ENCODE measurements around the gene ZNF619.
"Not testable (repeated sequence)": the region's sequence is repeated elsewhere in the genome, so short reads cannot be mapped to it uniquely, and the experiment has no call there.

ZNF619 gene

DNA sequence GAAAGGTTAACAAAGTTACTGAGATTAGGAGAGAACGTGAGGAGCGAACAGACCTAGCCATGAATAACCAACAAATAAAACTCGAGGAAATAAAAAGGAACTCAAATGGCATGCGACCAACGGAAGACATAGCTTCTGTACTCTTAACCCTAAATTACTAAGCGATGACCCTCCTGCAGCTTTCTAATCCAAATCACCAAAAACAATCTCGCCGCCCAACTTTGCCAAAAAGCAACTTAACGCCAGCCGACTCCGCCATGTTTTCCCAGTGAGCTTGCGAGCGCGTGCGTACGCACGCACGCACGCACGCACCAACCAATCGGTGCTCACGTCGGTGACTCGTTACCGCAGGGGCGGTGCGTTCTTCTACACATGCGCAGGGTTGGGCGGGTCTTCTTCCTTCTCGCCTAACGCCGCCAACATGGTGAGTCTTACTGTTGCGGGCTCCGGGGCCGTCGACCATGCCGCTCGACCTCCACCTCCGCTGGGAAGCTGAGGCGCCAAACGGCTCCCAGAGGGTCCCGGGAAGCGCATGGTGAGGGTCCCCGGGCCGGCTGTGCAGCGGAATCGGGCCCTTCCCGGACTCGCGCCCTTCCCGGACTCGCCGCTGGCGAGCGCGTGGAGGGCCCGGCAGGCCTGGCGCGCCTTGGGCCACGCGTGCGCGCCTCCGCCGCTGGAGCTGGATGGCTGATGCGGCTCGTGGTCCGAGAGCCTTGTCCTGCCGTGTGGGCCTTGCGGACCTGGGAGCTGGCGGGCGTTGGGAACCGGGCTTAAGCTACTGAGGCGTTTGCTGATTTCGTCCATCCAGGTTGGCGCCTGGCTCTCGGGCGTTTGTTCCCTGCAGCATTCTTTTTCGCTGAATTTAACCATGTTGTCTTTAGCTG lies 19.7 kb upstream of the ZNF619 start, which contains the start of gene RPL14:
Gene RPL14, plus strand, starts transcription at position 400 of the 884 bp plus-strand sequence. Its CDS starts 133 bp downstream, at position 533.
- no peak for TF ChIP-seq CTCF (IDR thresholded peaks at IDR 0.05; ENCODE audit: borderline replicate concordance, insufficient read depth, low read depth, low read length)

GRCh38 chr3:40458473-40458872 lies 18.4 kb upstream of the ZNF619 start:
- no peak overlapping the region for H3K4me3 ChIP-seq (ENCODE audit: low read depth, low read length)
- no peak for TF ChIP-seq CTCF (IDR thresholded peaks at IDR 0.05; ENCODE audit: borderline replicate concordance, insufficient read depth, low read depth, low read length)

More for the DNA sequence above, 19.7 kb upstream of the ZNF619 start, which contains the start of gene RPL14:
- H3K4me3 ChIP-seq (ENCODE audit: low read depth, low read length) = peak within 1 kb of the TSS; percentile 76

DNA sequence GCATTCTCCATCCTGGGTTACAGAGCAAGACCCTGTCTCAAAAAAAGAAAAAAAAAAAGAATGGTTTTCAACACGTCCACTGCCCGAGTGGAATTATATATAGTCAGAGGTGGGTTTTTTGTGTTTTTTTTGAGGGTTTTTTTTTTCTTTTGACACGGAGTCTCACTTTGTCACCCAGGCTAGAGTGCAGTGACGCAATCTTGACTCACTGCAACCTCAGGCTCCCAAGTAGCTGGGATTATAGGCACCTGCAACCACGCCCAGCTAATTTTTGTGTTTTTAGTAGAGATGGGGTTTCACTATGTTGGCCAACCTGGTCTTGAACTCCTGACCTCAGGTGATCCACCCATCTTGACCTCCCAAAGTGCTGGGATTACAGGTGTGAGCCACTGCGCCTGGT lies 16.4 kb upstream of the ZNF619 start:
- H3K4me3 ChIP-seq (ENCODE audit: low read depth, low read length) = not testable (repeated sequence)

DNA sequence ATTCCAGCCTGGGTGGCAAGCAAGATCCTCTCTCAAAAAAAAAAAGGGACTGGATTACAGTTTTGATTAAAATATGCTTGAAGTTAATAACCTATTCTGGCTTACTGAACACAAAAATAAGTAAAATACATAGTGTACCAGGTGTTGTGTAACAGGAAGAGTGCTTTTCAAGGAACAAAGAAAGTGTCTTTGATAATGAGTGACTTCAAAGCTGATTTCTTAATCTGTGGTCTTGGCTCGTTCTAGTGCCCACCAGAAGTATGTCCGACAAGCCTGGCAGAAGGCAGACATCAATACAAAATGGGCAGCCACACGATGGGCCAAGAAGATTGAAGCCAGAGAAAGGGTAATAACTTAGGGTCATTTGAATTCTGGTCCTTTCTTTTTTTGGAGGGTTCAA lies 15.8 kb upstream of the ZNF619 start:
- H3K4me3 ChIP-seq (ENCODE audit: low read depth, low read length) = no peak overlapping the region
- TF ChIP-seq CTCF (IDR thresholded peaks at IDR 0.05; ENCODE audit: borderline replicate concordance, insufficient read depth, low read depth, low read length) = no peak

GRCh38 chr3:40462838-40463237 lies 14.1 kb upstream of the ZNF619 start:
- not testable (repeated sequence) for H3K4me3 ChIP-seq (ENCODE audit: low read depth, low read length)

- H3K4me3 ChIP-seq (ENCODE audit: low read depth, low read length) = no peak overlapping the region
- TF ChIP-seq CTCF (IDR thresholded peaks at IDR 0.05; ENCODE audit: borderline replicate concordance, insufficient read depth, low read depth, low read length) = no peak
Measured at GRCh38 chr3:40463579-40463978, 13.3 kb upstream of the ZNF619 start.

GRCh38 chr3:40464339-40465110 lies 12.4 kb upstream of the ZNF619 start:
- TF ChIP-seq CTCF (IDR thresholded peaks at IDR 0.05; ENCODE audit: borderline replicate concordance, insufficient read depth, low read depth, low read length) = no peak
- no peak overlapping the region for H3K4me3 ChIP-seq (ENCODE audit: low read depth, low read length)

DNA sequence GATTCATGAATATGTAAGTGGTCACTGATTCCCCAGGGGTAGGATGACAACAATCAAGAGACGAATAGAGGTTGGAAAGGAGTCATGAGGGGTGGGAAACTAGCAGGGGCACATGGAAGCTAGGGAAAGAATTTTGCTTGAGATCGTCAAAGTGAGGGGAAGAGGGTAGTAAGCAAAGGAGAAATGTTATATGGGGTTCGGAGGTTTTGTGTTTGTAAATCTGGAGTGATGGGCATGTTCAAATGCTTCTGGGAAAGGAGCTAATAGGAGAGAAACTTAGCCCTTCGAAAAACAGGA lies 11.9 kb upstream of the ZNF619 start:
- no peak for TF ChIP-seq CTCF (IDR thresholded peaks at IDR 0.05; ENCODE audit: borderline replicate concordance, insufficient read depth, low read depth, low read length)
- H3K4me3 ChIP-seq (ENCODE audit: low read depth, low read length) = no peak overlapping the region

Measured in GM12875 (cell line).